ENCODE results near the gene EIF4E1B.

GRCh38 chr5:176694631-176695030 lies 64.2 kb downstream of the EIF4E1B start:
- TF ChIP-seq CTCF (IDR thresholded peaks at IDR 0.05), result no peak
- no peak for TF ChIP-seq POLR2A (IDR thresholded peaks at IDR 0.05)
- TF ChIP-seq POLR2AphosphoS5 (IDR thresholded peaks at IDR 0.05), result no peak
